ENCODE results near the gene ALOX12.
A peak's percentile ranks its signal among the peaks of the same experiment; 100 is the strongest.

GRCh38 chr17:7004398-7005253 lies 8.8 kb downstream of the ALOX12 start:
- TF ChIP-seq CTCF (conservative IDR thresholded peaks at IDR 0.05; ENCODE audit: low read depth, low read length) (peak; percentile 80), EZH2phosphoT487 (IDR thresholded peaks at IDR 0.05; ENCODE audit: borderline replicate concordance, low read length) (no peak), EZH2 (IDR thresholded peaks at IDR 0.05; ENCODE audit: low read length, unreplicated experiment) (no peak)
